ENCODE measurements around the gene PIEZO2.

PIEZO2 gene

GRCh38 chr18:10791169-10791831 is 358.1 kb downstream of the PIEZO2 start:
- no peak for DNase-seq (ENCODE audit: low read depth in 2 of 2)

GRCh38 chr18:10789180-10789579 is 360.2 kb downstream of the PIEZO2 start:
- no peak for DNase-seq (ENCODE audit: low read depth in 2 of 2)

DNA sequence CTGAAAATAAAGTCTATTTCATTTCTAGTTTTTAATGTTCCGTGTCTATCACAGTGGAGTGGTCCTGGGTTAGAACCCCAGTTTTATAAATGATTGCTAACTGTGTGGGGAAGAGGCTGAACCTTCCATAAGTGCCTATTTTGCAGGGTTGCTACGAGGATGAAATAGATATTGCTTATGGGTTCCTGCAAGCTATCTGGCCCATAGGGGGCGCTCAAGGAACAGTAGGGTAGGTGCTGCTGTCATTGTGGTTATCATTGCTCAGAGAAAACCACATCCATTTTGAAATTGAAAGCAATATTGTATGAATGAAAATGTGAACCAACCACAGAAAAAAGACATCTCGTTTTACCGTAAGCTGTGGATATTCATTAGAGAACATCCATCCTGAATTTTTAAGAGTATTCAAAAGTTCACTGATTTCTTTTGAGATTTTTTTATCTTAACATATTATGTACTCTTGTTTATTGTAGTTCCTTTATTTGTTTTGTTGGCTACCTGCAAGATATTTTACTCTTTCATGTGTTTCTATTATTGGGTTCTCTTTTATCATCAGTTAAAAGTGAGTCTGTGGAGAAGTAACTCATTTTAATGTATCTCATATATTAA is 362.0 kb downstream of the PIEZO2 start:
- DNase-seq (ENCODE audit: low read depth in 2 of 2): peak; percentile 62 to 78

- DNase-seq (ENCODE audit: low read depth in 2 of 2): no peak
Observed at GRCh38 chr18:10785798-10786197, 363.6 kb downstream of the PIEZO2 start.

DNA sequence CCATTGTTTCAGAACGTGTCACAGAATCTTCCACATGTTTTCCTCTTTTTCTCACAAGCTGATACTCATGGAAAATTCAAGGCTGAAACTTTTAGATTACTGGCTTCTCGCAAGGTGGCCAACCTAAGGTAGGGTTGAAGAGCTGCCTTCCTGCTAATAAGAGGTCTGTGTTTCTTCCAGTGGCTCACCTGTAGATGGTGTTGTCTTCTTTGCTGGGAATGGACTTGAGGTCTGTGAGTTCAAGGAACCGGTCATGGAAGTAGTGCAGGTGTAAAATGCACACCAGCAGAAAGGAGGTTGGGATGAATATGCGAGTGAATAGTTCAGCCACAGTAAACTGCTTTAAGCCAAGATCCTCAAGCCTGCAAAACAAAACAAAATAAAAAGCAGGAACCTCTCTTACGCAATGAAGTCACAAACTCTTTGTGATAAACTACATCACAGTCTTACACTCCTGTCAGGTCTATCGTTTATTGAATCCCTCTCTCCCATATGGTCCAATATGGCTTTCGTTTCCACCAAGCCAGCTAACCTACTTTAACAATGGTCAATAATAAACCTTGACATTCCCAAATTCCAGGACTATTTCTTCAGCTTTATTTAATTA is 364.7 kb downstream of the PIEZO2 start:
- DNase-seq (ENCODE audit: low read depth in 2 of 2): no peak

GRCh38 chr18:10783941-10784340 is 365.4 kb downstream of the PIEZO2 start:
- no peak for DNase-seq (ENCODE audit: low read depth in 2 of 2)

GRCh38 chr18:10776493-10776892 is 372.9 kb downstream of the PIEZO2 start:
- DNase-seq (ENCODE audit: low read depth in 2 of 2): no peak

DNA sequence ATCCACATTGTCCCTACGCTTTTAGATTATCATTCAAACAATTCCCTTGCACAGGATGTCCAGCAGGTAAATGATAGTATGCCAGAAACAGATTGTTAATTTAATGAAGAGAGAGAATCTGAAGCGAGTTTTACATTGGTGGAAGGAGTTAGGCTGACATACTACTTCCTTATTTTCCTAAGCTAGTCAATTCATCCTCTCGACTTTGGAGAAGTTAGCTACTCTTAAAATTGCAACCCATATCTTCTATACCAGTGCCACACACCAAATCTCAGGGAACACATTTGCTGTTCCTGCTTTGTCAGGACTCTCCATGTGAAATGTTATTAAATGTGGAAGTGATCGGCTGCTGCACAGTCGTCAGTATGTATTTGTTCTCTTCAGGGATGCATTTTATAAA is 374.3 kb downstream of the PIEZO2 start:
- no peak for DNase-seq (ENCODE audit: low read depth in 2 of 2)

GRCh38 chr18:10771053-10771709 is 378.2 kb downstream of the PIEZO2 start:
- DNase-seq (ENCODE audit: low read depth in 2 of 2): no peak

- no peak for DNase-seq (ENCODE audit: low read depth in 2 of 2)
Observed at GRCh38 chr18:10770264-10770663, 379.1 kb downstream of the PIEZO2 start.

- DNase-seq (ENCODE audit: low read depth in 2 of 2): no peak
Observed at GRCh38 chr18:10768221-10768620, 381.1 kb downstream of the PIEZO2 start.

DNA sequence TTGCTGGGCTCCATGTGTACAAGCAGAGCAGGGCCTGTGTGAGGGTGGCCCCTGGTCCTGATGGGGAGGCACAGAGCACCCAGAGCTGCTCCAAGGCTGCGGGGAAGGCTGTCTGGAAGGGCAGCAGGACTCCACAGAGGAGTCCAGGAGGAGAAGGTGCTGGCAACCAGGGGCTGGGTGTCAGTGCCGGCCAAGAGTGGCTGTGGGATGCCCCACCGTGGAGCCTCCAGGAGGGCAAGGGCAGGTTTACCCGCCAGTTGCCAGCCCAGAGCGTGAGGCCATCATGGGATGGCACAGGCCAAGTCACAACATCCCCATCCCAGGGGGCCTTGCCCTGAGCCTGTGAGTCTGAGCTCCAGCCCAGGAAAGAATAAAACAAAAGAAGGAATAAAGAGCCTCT is 381.7 kb downstream of the PIEZO2 start:
- DNase-seq (ENCODE audit: low read depth in 2 of 2): no peak

DNA sequence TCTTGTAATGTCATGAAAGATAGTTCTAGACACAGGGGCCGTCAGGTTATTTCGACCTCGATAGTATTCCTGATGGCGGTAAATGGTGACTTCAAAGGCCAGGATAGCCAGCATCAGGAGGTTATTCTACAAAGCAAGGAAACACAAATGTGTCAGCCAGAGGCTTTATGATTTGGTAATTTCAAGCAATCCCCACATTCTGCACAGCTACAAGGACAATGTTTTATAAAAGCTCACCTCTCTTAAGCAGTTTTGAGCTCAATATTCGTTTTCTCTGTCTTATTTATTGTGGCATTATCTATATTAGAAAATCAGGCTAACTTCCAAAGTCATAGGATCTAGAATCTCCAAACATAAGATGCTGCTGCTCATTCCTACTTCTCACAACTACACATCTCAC is 388.4 kb downstream of the PIEZO2 start:
- DNase-seq (ENCODE audit: low read depth in 2 of 2): no peak

GRCh38 chr18:10759241-10759640 is 390.1 kb downstream of the PIEZO2 start:
- no peak for DNase-seq (ENCODE audit: low read depth in 2 of 2)

- DNase-seq (ENCODE audit: low read depth in 2 of 2): no peak
Observed at GRCh38 chr18:10757946-10758345, 391.4 kb downstream of the PIEZO2 start.

DNA sequence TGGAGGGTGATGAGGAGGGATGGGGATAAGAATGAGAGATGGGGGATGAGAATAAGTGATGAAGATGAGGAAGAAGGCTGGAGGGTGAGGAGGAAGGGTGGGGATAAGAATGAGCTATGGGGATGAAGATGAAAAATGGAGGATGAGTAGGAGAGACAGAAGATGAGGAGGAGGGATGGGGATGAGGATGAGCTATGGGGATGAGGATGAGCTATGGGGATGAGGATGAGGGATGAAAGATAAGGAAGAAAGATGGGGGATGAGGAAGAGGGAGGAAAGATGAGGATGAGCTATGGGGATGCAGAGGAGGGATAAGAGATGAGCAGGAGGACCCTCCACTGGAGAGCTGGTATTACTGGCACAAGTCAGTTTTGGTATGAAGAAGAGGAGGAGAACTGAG is 392.0 kb downstream of the PIEZO2 start:
- no peak for DNase-seq (ENCODE audit: low read depth in 2 of 2)

- no peak for DNase-seq (ENCODE audit: low read depth in 2 of 2)
Observed at GRCh38 chr18:10755855-10756254, 393.5 kb downstream of the PIEZO2 start.

DNA sequence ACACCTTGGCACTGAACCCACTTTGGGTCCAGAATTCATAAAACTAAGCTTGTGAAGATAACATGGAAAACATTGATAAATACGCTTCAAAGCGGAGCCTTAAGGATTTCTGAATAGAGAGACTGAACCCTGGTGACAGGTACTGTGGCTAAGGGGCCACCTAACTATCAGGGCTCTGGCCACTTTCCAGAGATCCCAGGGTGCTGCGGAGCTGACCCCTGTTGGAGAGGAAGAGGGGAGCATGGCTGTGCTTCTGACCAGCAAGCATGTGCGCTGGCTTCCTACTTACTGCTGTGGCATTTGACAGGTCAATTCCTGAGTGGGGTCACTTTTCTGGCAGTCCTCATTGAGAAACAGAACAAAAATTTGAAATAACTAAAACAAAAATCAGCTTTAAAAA is 395.2 kb downstream of the PIEZO2 start:
- no peak for DNase-seq (ENCODE audit: low read depth in 2 of 2)

DNA sequence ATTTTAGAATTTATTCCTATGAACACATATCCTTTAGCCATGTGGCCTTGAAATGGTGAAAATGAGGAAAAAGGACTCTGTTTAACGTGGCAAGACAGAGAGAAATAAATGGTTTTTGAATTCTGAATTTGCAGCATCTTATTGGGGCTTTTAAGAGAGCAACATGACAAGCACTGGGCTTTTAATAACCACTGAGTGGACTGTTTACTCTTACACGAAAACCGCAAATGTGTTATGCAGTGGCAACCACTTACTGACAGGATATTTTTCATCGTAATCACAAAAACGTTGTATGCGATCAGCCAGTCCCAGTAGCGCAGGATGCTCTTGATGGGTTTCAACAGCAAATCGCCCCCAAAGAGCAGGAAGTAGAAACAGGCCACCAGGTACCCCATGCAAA is 397.0 kb downstream of the PIEZO2 start:
- DNase-seq (ENCODE audit: low read depth in 2 of 2): no peak

DNA sequence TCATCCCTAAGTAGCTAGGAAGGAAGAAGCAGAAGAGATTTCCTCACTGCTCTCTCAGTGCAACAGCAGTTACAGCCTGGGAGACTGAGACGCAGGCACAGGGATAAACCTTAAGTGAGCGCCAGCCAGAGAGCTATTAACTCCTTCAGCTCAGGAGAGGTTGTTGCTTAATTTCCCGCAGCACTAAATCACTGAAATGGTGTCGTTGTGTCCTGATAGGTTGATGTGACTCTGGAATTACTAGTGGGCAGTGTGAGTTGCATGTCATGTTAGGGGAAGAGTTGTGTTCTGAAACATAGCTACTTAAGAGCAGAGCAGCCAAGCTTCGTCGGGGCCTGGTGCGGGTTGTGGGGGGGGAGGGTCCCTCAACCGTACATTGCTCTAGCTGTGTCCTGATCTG is 397.7 kb downstream of the PIEZO2 start:
- DNase-seq (ENCODE audit: low read depth in 2 of 2): no peak

GRCh38 chr18:10750191-10751035 is 399.0 kb downstream of the PIEZO2 start:
- no peak for DNase-seq (ENCODE audit: low read depth in 2 of 2)

GRCh38 chr18:10748641-10749040 is 400.7 kb downstream of the PIEZO2 start:
- DNase-seq (ENCODE audit: low read depth in 2 of 2): no peak

Measured in stimulated activated CD4-positive, alpha-beta T cell treated with anti-CD3 and anti-CD28 coated beads, Interleukin-1b, Interleukin-23, amount 100 ng/mL, for 4 hours (primary cell).